ENCODE results near the gene BNIP3.

The BNIP3 gene

GRCh38 chr10:131979821-131980270 is 1.9 kb downstream of the BNIP3 start:
- Histone ChIP-seq H3K9me3 (ENCODE audit: low read length) (no peaks in the 10 kb centered on the region), H3K4me1 (ENCODE audit: insufficient read depth, low read length) (peaks cover 20% of the 10 kb centered on the region), H3K27me3 (ENCODE audit: insufficient read depth, low read length) (no peaks in the 10 kb centered on the region), H3K4me3 (ENCODE audit: low read length) (peak overlapping the region; percentile 21), H3K36me3 (ENCODE audit: insufficient read depth, low read length) (peaks cover 2% of the 10 kb centered on the region), H2AFZ (ENCODE audit: low read depth, low read length) (no peak overlapping the region)

GRCh38 chr10:131979336-131979735 is 2.4 kb downstream of the BNIP3 start:
- H3K4me1 ChIP-seq (ENCODE audit: insufficient read depth, low read length), result peaks cover 20% of the 10 kb centered on the region
- H3K4me3 ChIP-seq (ENCODE audit: low read length), result no peak overlapping the region
- no peaks in the 10 kb centered on the region for H3K9me3 ChIP-seq (ENCODE audit: low read length)
- H2AFZ ChIP-seq (ENCODE audit: low read depth, low read length), result no peak overlapping the region
- peaks cover 2% of the 10 kb centered on the region for H3K36me3 ChIP-seq (ENCODE audit: insufficient read depth, low read length)
- H3K27me3 ChIP-seq (ENCODE audit: insufficient read depth, low read length), result no peaks in the 10 kb centered on the region

- Histone ChIP-seq H3K36me3 (ENCODE audit: insufficient read depth, low read length) (peaks cover 2% of the 10 kb centered on the region), H3K27me3 (ENCODE audit: insufficient read depth, low read length) (no peaks in the 10 kb centered on the region), H3K4me3 (ENCODE audit: low read length) (no peak overlapping the region), H2AFZ (ENCODE audit: low read depth, low read length) (no peak overlapping the region), H3K9me3 (ENCODE audit: low read length) (no peaks in the 10 kb centered on the region), H3K4me1 (ENCODE audit: insufficient read depth, low read length) (peaks cover 20% of the 10 kb centered on the region)
Observed at GRCh38 chr10:131978851-131979250, 2.9 kb downstream of the BNIP3 start.

GRCh38 chr10:131978366-131978765 is 3.4 kb downstream of the BNIP3 start:
- H3K27me3 ChIP-seq (ENCODE audit: insufficient read depth, low read length), result no peaks in the 10 kb centered on the region
- H3K4me3 ChIP-seq (ENCODE audit: low read length), result no peak overlapping the region
- peaks cover 5% of the 10 kb centered on the region for H3K36me3 ChIP-seq (ENCODE audit: insufficient read depth, low read length)
- H3K9me3 ChIP-seq (ENCODE audit: low read length), result no peaks in the 10 kb centered on the region
- H3K4me1 ChIP-seq (ENCODE audit: insufficient read depth, low read length), result peaks cover 20% of the 10 kb centered on the region
- no peak overlapping the region for H2AFZ ChIP-seq (ENCODE audit: low read depth, low read length)

- H2AFZ ChIP-seq (ENCODE audit: low read depth, low read length), result no peak overlapping the region
Observed at GRCh38 chr10:131977323-131978096, 4.2 kb downstream of the BNIP3 start.

GRCh38 chr10:131975796-131976195 is 5.9 kb downstream of the BNIP3 start:
- no peak overlapping the region for H2AFZ ChIP-seq (ENCODE audit: low read depth, low read length)
- peaks cover 16% of the 10 kb centered on the region for H3K4me1 ChIP-seq (ENCODE audit: insufficient read depth, low read length)
- H3K27me3 ChIP-seq (ENCODE audit: insufficient read depth, low read length), result no peaks in the 10 kb centered on the region
- H3K4me3 ChIP-seq (ENCODE audit: low read length), result no peak overlapping the region
- H3K9me3 ChIP-seq (ENCODE audit: low read length), result no peaks in the 10 kb centered on the region
- H3K36me3 ChIP-seq (ENCODE audit: insufficient read depth, low read length), result peaks cover 24% of the 10 kb centered on the region

More at GRCh38 chr10:131977323-131978096, 4.2 kb downstream of the BNIP3 start:
- Histone ChIP-seq H3K4me3 (ENCODE audit: low read length) (no peak overlapping the region), H3K36me3 (ENCODE audit: insufficient read depth, low read length) (peaks cover 11% of the 10 kb centered on the region), H3K4me1 (ENCODE audit: insufficient read depth, low read length) (peaks cover 20% of the 10 kb centered on the region), H3K27me3 (ENCODE audit: insufficient read depth, low read length) (no peaks in the 10 kb centered on the region), H3K9me3 (ENCODE audit: low read length) (no peaks in the 10 kb centered on the region)

- no peak overlapping the region for H2AFZ ChIP-seq (ENCODE audit: low read depth, low read length)
- H3K36me3 ChIP-seq (ENCODE audit: insufficient read depth, low read length), result peaks cover 32% of the 10 kb centered on the region
- no peaks in the 10 kb centered on the region for H3K9me3 ChIP-seq (ENCODE audit: low read length)
- H3K27me3 ChIP-seq (ENCODE audit: insufficient read depth, low read length), result no peaks in the 10 kb centered on the region
- H3K4me3 ChIP-seq (ENCODE audit: low read length), result no peak overlapping the region
- H3K4me1 ChIP-seq (ENCODE audit: insufficient read depth, low read length), result peaks cover 9% of the 10 kb centered on the region
Observed at GRCh38 chr10:131975003-131975402, 6.7 kb downstream of the BNIP3 start.

- Histone ChIP-seq H3K27me3 (ENCODE audit: insufficient read depth, low read length) (no peaks in the 10 kb centered on the region), H3K4me3 (ENCODE audit: low read length) (no peak overlapping the region), H3K9me3 (ENCODE audit: low read length) (no peaks in the 10 kb centered on the region), H3K4me1 (ENCODE audit: insufficient read depth, low read length) (peaks cover 2% of the 10 kb centered on the region), H3K36me3 (ENCODE audit: insufficient read depth, low read length) (peaks cover 39% of the 10 kb centered on the region), H2AFZ (ENCODE audit: low read depth, low read length) (no peak overlapping the region)
Observed at GRCh38 chr10:131974034-131974817, 7.5 kb downstream of the BNIP3 start.

- no peak overlapping the region for H2AFZ ChIP-seq (ENCODE audit: low read depth, low read length)
- H3K27me3 ChIP-seq (ENCODE audit: insufficient read depth, low read length), result no peaks in the 10 kb centered on the region
- no peak overlapping the region for H3K4me3 ChIP-seq (ENCODE audit: low read length)
- H3K4me1 ChIP-seq (ENCODE audit: insufficient read depth, low read length), result no peaks in the 10 kb centered on the region
- H3K36me3 ChIP-seq (ENCODE audit: insufficient read depth, low read length), result peaks cover 47% of the 10 kb centered on the region
- H3K9me3 ChIP-seq (ENCODE audit: low read length), result no peaks in the 10 kb centered on the region
Observed at GRCh38 chr10:131973160-131973951, 8.4 kb downstream of the BNIP3 start.

GRCh38 chr10:131972474-131973071 is 9.2 kb downstream of the BNIP3 start:
- H3K27me3 ChIP-seq (ENCODE audit: insufficient read depth, low read length), result no peaks in the 10 kb centered on the region
- no peak overlapping the region for H2AFZ ChIP-seq (ENCODE audit: low read depth, low read length)
- no peaks in the 10 kb centered on the region for H3K9me3 ChIP-seq (ENCODE audit: low read length)
- H3K4me1 ChIP-seq (ENCODE audit: insufficient read depth, low read length), result no peaks in the 10 kb centered on the region
- H3K36me3 ChIP-seq (ENCODE audit: insufficient read depth, low read length), result peaks cover 52% of the 10 kb centered on the region
- H3K4me3 ChIP-seq (ENCODE audit: low read length), result no peak overlapping the region

- peaks cover 55% of the 10 kb centered on the region for H3K36me3 ChIP-seq (ENCODE audit: insufficient read depth, low read length)
- no peaks in the 10 kb centered on the region for H3K4me1 ChIP-seq (ENCODE audit: insufficient read depth, low read length)
- H3K27me3 ChIP-seq (ENCODE audit: insufficient read depth, low read length), result no peaks in the 10 kb centered on the region
- H3K4me3 ChIP-seq (ENCODE audit: low read length), result no peak overlapping the region
- H2AFZ ChIP-seq (ENCODE audit: low read depth, low read length), result no peak overlapping the region
- no peaks in the 10 kb centered on the region for H3K9me3 ChIP-seq (ENCODE audit: low read length)
Observed at GRCh38 chr10:131971591-131971990, 10.1 kb downstream of the BNIP3 start.

- H3K4me1 ChIP-seq (ENCODE audit: insufficient read depth, low read length), result no peaks in the 10 kb centered on the region
- H3K27me3 ChIP-seq (ENCODE audit: insufficient read depth, low read length), result no peaks in the 10 kb centered on the region
- H3K36me3 ChIP-seq (ENCODE audit: insufficient read depth, low read length), result peaks cover 55% of the 10 kb centered on the region
- H3K4me3 ChIP-seq (ENCODE audit: low read length), result no peak overlapping the region
- H2AFZ ChIP-seq (ENCODE audit: low read depth, low read length), result no peak overlapping the region
- no peaks in the 10 kb centered on the region for H3K9me3 ChIP-seq (ENCODE audit: low read length)
Observed at GRCh38 chr10:131970946-131971345, 10.8 kb downstream of the BNIP3 start.

All from neuron (in vitro differentiated cells).